ENCODE results near the gene GPC3. TPM values are rescaled to one million over a fixed set of nuclear protein-coding genes. Genes with fewer than 3 reads are reported as not detected.

The GPC3 gene
- total and polyA plus RNA-seq, 2 donors (not counting 3 experiments of a cell fraction or from before 2014, with no cell fraction given): not detected

GRCh38 chrX:133852837-133853356 lies 132.5 kb downstream of the GPC3 start:
- Histone ChIP-seq H3K79me2 (ENCODE audit: control insufficient read depth, insufficient read depth, low read length) (no peaks in the 10 kb centered on the region), H3K9ac (replicated peaks; ENCODE audit: extremely low read depth, insufficient read depth, low read length) (no peak overlapping the region), H3K27ac (ENCODE audit: insufficient read depth, low read depth, low read length) (no peak overlapping the region), H3K9me3 (replicated peaks; ENCODE audit: control insufficient read depth, insufficient read depth, low read length) (no peaks in the 10 kb centered on the region), H3K27me3 (ENCODE audit: control insufficient read depth in 2 of 2, insufficient read depth in 2 of 2, low read length in 2 of 2) (no peaks in the 10 kb centered on the region), H3K4me1 (ENCODE audit: control insufficient read depth, extremely low read depth, insufficient read depth, low read length) (no peaks in the 10 kb centered on the region), H3K4me3 (replicated peaks in 1 of 3; ENCODE audit: insufficient read depth in 1 of 3, low read depth in 1 of 3, low read length in 3 of 3) (no peak overlapping the region), H3K9me1 (replicated peaks; ENCODE audit: control insufficient read depth, extremely low read depth, insufficient read depth, low read length) (no peaks in the 10 kb centered on the region), H2AFZ (ENCODE audit: low read depth, low read length) (no peak overlapping the region), H4K20me1 (replicated peaks; ENCODE audit: control insufficient read depth, extremely low read depth, insufficient read depth, low read length) (no peaks in the 10 kb centered on the region), H3K4me2 (ENCODE audit: insufficient read depth, low read length) (no peak overlapping the region), H3K36me3 (ENCODE audit: control insufficient read depth in 2 of 2, extremely low read depth in 1 of 2, insufficient read depth in 2 of 2, low read length in 2 of 2) (no peaks in the 10 kb centered on the region)
- no TSS peak for BruUV-seq (replicated peaks)
- DNase-seq (ENCODE audit: low read depth, low spot score) (no peak), FAIRE-seq (no peak)
- CTCF ChIA-PET: no interaction called here
- intact Hi-C loops (cut with micrococcal nuclease) (no loop called here), dilution Hi-C loops (cut with MboI; ENCODE audit: extremely low pct_ligation_motif_present, low sequenced_read_pairs) (no loop called here)
- POLR2A ChIA-PET: no interaction called here
- TF ChIP-seq MYC (IDR thresholded peaks at IDR 0.05; ENCODE audit: low read depth, low read length) (no peak), EZH2 (IDR thresholded peaks at IDR 0.05; ENCODE audit: borderline replicate concordance, low read depth, low read length, severe bottlenecking) (no peak), MAX (IDR thresholded peaks at IDR 0.05; ENCODE audit: insufficient read depth, insufficient read length) (no peak), POLR2AphosphoS5 (IDR thresholded peaks at IDR 0.05; ENCODE audit: insufficient read depth, low read depth, low read length) (no peak), FOS (IDR thresholded peaks at IDR 0.05; ENCODE audit: borderline replicate concordance, insufficient read depth, low read length) (no peak), CTCF (IDR thresholded peaks at IDR 0.05; ENCODE audit: extremely low read depth in 1 of 2, insufficient read depth in 1 of 2, low read depth in 1 of 2, low read length in 2 of 2) (no peak), POLR2A (IDR thresholded peaks at IDR 0.05; ENCODE audit: low read depth, low read length) (no peak), JUN (IDR thresholded peaks at IDR 0.05; ENCODE audit: borderline replicate concordance, insufficient read depth, insufficient read length, low read depth) (no peak), GATA2 (IDR thresholded peaks at IDR 0.05; ENCODE audit: insufficient read depth, insufficient read length, low read depth, low read length) (no peak)
